Small intestine (tissue), 7 donors: ENCODE results near the gene FGFRL1. TPM values are rescaled to one million over a fixed set of nuclear protein-coding genes. Genes with fewer than 3 reads are reported as not detected.

Experiments
- DNase-seq, 2 donors: peaks; one replicate each; pipeline versions ENCODE4 v3.0.0 to v3.0.0-alpha.2; 2013
- FAIRE-seq: peaks from 2 replicates; lab custom pipeline; 2012; peaks lifted over from hg19 to GRCh38; lab: Jason Lieb, UNC
- H3K27ac ChIP-seq, 3 donors: one replicate each; pipeline ENCODE4 v1.5.1; 2013; ENCODE audit warnings: low read length in 2 of 3, mild to moderate bottlenecking in 2 of 3, control low read depth in 1 of 3, inconsistent platforms in 1 of 3, low read depth in 1 of 3, moderate library complexity in 1 of 3
- H3K27me3 ChIP-seq, 3 donors: one replicate each; pipeline ENCODE4 v1.6.1; 2013; ENCODE audit warnings: low read length in 3 of 3, inconsistent platforms in 1 of 3; ENCODE audit not compliant: control insufficient read depth in 3 of 3, insufficient read depth in 3 of 3
- H3K36me3 ChIP-seq, 3 donors: one replicate each; pipeline ENCODE4 v1.6.1; 2013; ENCODE audit warnings: low read length in 3 of 3, inconsistent platforms in 1 of 3, low read depth in 1 of 3, mild to moderate bottlenecking in 1 of 3, moderate library complexity in 1 of 3; ENCODE audit not compliant: control insufficient read depth in 3 of 3, insufficient read depth in 2 of 3
- H3K4me1 ChIP-seq, 3 donors: one replicate each; pipeline ENCODE4 v1.6.1; 2013; ENCODE audit warnings: low read length in 2 of 3, inconsistent platforms in 1 of 3, low read depth in 1 of 3, mild to moderate bottlenecking in 1 of 3, moderate library complexity in 1 of 3; ENCODE audit not compliant: control insufficient read depth in 3 of 3, insufficient read depth in 2 of 3
- H3K4me3 ChIP-seq, 3 donors: one replicate each; pipeline ENCODE4 v1.5.1; 2013; ENCODE audit warnings: low read length in 3 of 3, control low read depth in 1 of 3, inconsistent platforms in 1 of 3, low read depth in 1 of 3, mild to moderate bottlenecking in 1 of 3, moderate library complexity in 1 of 3
- H3K9me3 ChIP-seq, 2 donors: one replicate each; pipeline ENCODE4 v1.6.1; 2013; ENCODE audit warnings: low read depth in 1 of 2, low read length in 1 of 2; ENCODE audit not compliant: control insufficient read depth in 2 of 2, insufficient read depth in 1 of 2
- WGBS, 3 donors: extraction: QIAGEN DNeasy Blood & Tissue Kit; methylation state at CpG; one replicate each; pipeline ENCODE4 v1.1.7; 2013; 5-methylcytosine and 5-hydroxymethylcytosine counted together
- polyA plus RNA-seq, 4 donors: library from polyadenylated mRNA; stranded (reverse) in 3 of 4; unstranded in 1 of 4; fragments of 200-250 nt in 3 of 4; fragments of 120-200 nt in 1 of 4; gene quantifications; one replicate each; pipeline versions ENCODE4 v1.2.1 to v1.2.3, GENCODE V29; 2013
- donor health status: healthy with polysubstance abuse.
- donor health status: control.
- donor health status: control.
- donor health status: Bipolar disorder and iron deficiency.
- donor health status: healthy.

The FGFRL1 gene
- polyA plus RNA-seq, 4 donors, result 1.8 to 10.9 (median 7.3) TPM

GRCh38 chr4:1075809-1076699, 64.6 kb downstream of the FGFRL1 start:
- Histone ChIP-seq H3K9me3 (no peaks in the 10 kb centered on the region), H3K4me3 (no peak overlapping the region), H3K36me3 (no peaks in the 10 kb centered on the region), H3K27ac (no peak overlapping the region), H3K4me1 (no peaks in the 10 kb centered on the region), H3K27me3 (peaks cover 0 to 3% (median 0%) of the 10 kb centered on the region in 3 donors)
- DNase-seq, result no peak
- 79 to 81% (median 80%) methylated on average over 11 of the region's 11 CpGs for WGBS, 3 donors
- FAIRE-seq, result no peak

Other genes with a start within 250 kb of the FGFRL1 start
- gene CPLX1, start 185.5 kb upstream of the FGFRL1 start, polyA plus RNA-seq, result 1 to 10 TPM in 2 of 4 donors, not detected in 2; 1.4 to 2.6 TPM
- 100 to 1,000 TPM in 3 of 4 donors, 10 to 100 TPM in 1; 98.4 to 463 (median 230) TPM for gene GAK, start 79.3 kb upstream of the FGFRL1 start, polyA plus RNA-seq
- gene TMEM175, start 79.2 kb upstream of the FGFRL1 start, polyA plus RNA-seq, result 10 to 100 TPM; 23.1 to 29.5 (median 24.3) TPM
- gene DGKQ, start 38.1 kb upstream of the FGFRL1 start, polyA plus RNA-seq, result 10 to 100 TPM; 18.9 to 42.3 (median 26.8) TPM
- gene IDUA, start 24.6 kb upstream of the FGFRL1 start, polyA plus RNA-seq, result 10 to 100 TPM; 10.8 to 20.9 (median 13.1) TPM
- gene SLC26A1, start 18.2 kb upstream of the FGFRL1 start, polyA plus RNA-seq, result 1 to 10 TPM in 3 of 4 donors, under 1 TPM in 1; 0.54 to 8.6 (median 2.7) TPM
- 1 to 10 TPM in 3 of 4 donors, not detected in 1; 1.4 to 2.2 (median 1.7) TPM for gene RNF212, start 101.9 kb downstream of the FGFRL1 start, polyA plus RNA-seq
- 10 to 100 TPM; 12.7 to 61.0 (median 44.3) TPM for gene SPON2, start 161.0 kb downstream of the FGFRL1 start, polyA plus RNA-seq
- gene CTBP1, start 237.5 kb downstream of the FGFRL1 start, polyA plus RNA-seq, result 100 to 1,000 TPM in 3 of 4 donors, 10 to 100 TPM in 1; 88.6 to 144 (median 132) TPM